PC-3 (cell line): ENCODE data around the gene KSR2.

Source experiments
- EZH2 ChIP-seq: fragments of 300-600 bp; sonication (generic); IDR thresholded peaks from one replicate; pipeline ENCODE4 v1.6.1; 2017; ENCODE audit warnings: antibody characterized with exemption, mild to moderate bottlenecking, low read length; ENCODE audit not compliant: unreplicated experiment
- EZH2phosphoT487 ChIP-seq: fragments of 300-600 bp; sonication (generic); IDR thresholded peaks from 2 replicates; pipeline ENCODE4 v1.6.1; 2018; ENCODE audit warnings: mild to moderate bottlenecking, antibody characterized with exemption, low read length, borderline replicate concordance
- TF ChIP-seq, protein P1 (sequence below): fragments of 300-600 bp; sonication (generic); conservative IDR thresholded peaks from 2 replicates; pipeline ENCODE4 v1.5.1; 2017; ENCODE audit warnings: antibody characterized with exemption, low read depth, mild to moderate bottlenecking, low read length

DNA sequence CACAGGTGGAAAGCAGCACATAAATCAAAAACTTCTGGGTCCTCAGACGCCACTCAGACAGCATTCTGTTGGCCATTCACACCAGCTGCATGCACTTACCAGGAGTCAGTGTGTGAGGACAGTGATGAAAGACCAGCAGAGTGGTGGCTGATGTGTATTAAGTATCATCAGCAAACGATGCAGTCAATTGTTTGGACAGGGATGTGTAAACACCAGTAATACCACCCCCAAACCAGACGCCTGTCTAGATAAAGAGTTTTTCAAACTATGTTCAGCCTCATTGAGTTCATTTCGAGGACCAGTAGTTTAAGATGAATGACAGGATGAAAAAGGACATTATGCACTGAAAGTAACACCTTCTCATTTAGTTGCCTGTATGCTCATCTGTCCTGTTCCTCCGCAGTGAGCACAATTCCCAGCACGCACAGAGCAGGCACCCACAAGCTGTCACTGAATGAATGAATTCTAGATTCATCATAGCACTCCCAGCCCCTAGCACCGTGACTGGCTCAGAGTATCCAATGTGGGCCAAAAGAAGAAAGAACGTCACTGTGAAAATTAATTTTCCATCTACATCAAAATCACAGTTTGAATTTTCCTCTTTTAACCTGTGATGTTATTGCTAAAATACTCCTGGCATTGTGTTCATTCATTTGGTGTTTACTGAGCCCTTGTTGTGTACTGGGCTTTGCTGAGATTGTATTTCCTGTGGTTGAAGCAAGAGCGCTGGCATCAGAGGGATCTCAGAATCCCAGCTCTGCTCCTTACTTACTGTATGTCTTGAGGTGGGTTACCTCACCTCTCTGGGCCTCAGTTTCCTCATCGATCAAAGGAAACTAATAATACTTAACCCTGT, 482.6 kb downstream of the KSR2 start:
- no peak for TF ChIP-seq EZH2
- TF ChIP-seq, protein P1, sequence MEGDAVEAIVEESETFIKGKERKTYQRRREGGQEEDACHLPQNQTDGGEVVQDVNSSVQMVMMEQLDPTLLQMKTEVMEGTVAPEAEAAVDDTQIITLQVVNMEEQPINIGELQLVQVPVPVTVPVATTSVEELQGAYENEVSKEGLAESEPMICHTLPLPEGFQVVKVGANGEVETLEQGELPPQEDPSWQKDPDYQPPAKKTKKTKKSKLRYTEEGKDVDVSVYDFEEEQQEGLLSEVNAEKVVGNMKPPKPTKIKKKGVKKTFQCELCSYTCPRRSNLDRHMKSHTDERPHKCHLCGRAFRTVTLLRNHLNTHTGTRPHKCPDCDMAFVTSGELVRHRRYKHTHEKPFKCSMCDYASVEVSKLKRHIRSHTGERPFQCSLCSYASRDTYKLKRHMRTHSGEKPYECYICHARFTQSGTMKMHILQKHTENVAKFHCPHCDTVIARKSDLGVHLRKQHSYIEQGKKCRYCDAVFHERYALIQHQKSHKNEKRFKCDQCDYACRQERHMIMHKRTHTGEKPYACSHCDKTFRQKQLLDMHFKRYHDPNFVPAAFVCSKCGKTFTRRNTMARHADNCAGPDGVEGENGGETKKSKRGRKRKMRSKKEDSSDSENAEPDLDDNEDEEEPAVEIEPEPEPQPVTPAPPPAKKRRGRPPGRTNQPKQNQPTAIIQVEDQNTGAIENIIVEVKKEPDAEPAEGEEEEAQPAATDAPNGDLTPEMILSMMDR, result no peak
- no peak for TF ChIP-seq EZH2phosphoT487
